Measurements from ENCODE around the gene CCDC7.

- TF ChIP-seq CTCF (IDR thresholded peaks at IDR 0.05): no peak
- TF ChIP-seq POLR2A (IDR thresholded peaks at IDR 0.05): no peak
These were observed 267.6 kb downstream of the CCDC7 start for GRCh38 chr10:32713560-32713959.

All from Peyer's patch (tissue), 4 donors.